Activated CD8-positive, alpha-beta memory T cell treated with anti-CD3 and anti-CD28 coated beads, Interleukin-2, amount 10 ng/mL, durations not matched to agents 7 days and 5 days (primary cell): Measurements from ENCODE around the gene ARL17B. TPM values are rescaled to one million over a fixed set of nuclear protein-coding genes. Genes with fewer than 3 reads are reported as not detected.
"Not testable (repeated sequence)": the region's sequence is repeated elsewhere in the genome, so short reads cannot be mapped to it uniquely, and the experiment has no call there.

Experiments
- ATAC-seq: fragments of 150-1000 bp; cut with Tn5 transposase; one replicate; pipeline ENCODE4 v1.10.0; 2021; ENCODE audit warnings: moderate library complexity
- CTCF ChIA-PET: fragments of 350-600 bp; sonication (Branson Sonifier 250); formaldehyde crosslinking; loops from one replicate; lab custom pipeline; 2021; ENCODE audit warnings: antibody characterized with exemption; lab: Charles Lee
- DNase-seq: peaks from one replicate; pipeline ENCODE4 v3.0.0-alpha.2; 2020
- H3K27ac Mint-ChIP-seq: one replicate; pipeline ENCODE4 v1.8.0; 2021; ENCODE audit warnings: mild to moderate bottlenecking, mixed read lengths
- H3K27me3 Mint-ChIP-seq: one replicate; pipeline ENCODE4 v1.8.0; 2021; ENCODE audit warnings: mixed read lengths
- H3K36me3 Mint-ChIP-seq: one replicate; pipeline ENCODE4 v1.8.0; 2021; ENCODE audit warnings: mild to moderate bottlenecking, mixed read lengths
- H3K4me1 Mint-ChIP-seq: one replicate; pipeline ENCODE4 v1.8.0; 2021; ENCODE audit warnings: mixed read lengths
- H3K4me3 Mint-ChIP-seq: one replicate; pipeline ENCODE4 v1.8.0; 2021; ENCODE audit warnings: mild to moderate bottlenecking, moderate library complexity, mixed read lengths
- H3K9me3 Mint-ChIP-seq: one replicate; pipeline ENCODE4 v1.8.0; 2022; ENCODE audit warnings: low read depth, mixed read lengths
- total RNA-seq, 2 experiments: library from RNA; stranded (reverse); gene quantifications; one replicate each; pipeline ENCODE4 v1.2.3, GENCODE V29; 2021

ARL17B gene
- total RNA-seq, 2 experiments from 2014 or later = 23.0 to 28.2 TPM

- H3K27me3 Mint-ChIP-seq, H3K9me3 Mint-ChIP-seq, H3K4me3 Mint-ChIP-seq, CTCF ChIA-PET, H3K4me1 Mint-ChIP-seq, H3K27ac Mint-ChIP-seq, ATAC-seq, DNase-seq, H3K36me3 Mint-ChIP-seq: not testable (repeated sequence)
Observed at GRCh38 chr17:46254215-46254614, 107.4 kb downstream of the ARL17B start.

- ATAC-seq = peak; percentile 98
- H3K9me3 Mint-ChIP-seq, H3K4me1 Mint-ChIP-seq, CTCF ChIA-PET, H3K36me3 Mint-ChIP-seq, H3K27ac Mint-ChIP-seq, H3K27me3 Mint-ChIP-seq, H3K4me3 Mint-ChIP-seq: not testable (repeated sequence)
- peak; percentile 88 for DNase-seq
Observed at GRCh38 chr17:46253722-46254121, 107.8 kb downstream of the ARL17B start.

- ATAC-seq, H3K36me3 Mint-ChIP-seq, H3K9me3 Mint-ChIP-seq, H3K27ac Mint-ChIP-seq, DNase-seq, H3K4me1 Mint-ChIP-seq, CTCF ChIA-PET, H3K4me3 Mint-ChIP-seq: not testable (repeated sequence)
- peaks cover 12% of the 10 kb centered on the region for H3K27me3 Mint-ChIP-seq
Observed at GRCh38 chr17:46252804-46253203, 108.8 kb downstream of the ARL17B start.

GRCh38 chr17:46249153-46249552 lies 112.4 kb downstream of the ARL17B start:
- ATAC-seq, CTCF ChIA-PET, H3K36me3 Mint-ChIP-seq, H3K4me3 Mint-ChIP-seq, DNase-seq, H3K4me1 Mint-ChIP-seq, H3K9me3 Mint-ChIP-seq, H3K27ac Mint-ChIP-seq: not testable (repeated sequence)
- H3K27me3 Mint-ChIP-seq = peaks cover 18% of the 10 kb centered on the region

- not testable (repeated sequence) for H3K4me1 Mint-ChIP-seq
- peaks cover 13% of the 10 kb centered on the region for H3K27me3 Mint-ChIP-seq
Observed at GRCh38 chr17:46244949-46245768, 116.4 kb downstream of the ARL17B start.

GRCh38 chr17:46244339-46244913 lies 117.1 kb downstream of the ARL17B start:
- CTCF ChIA-PET, H3K9me3 Mint-ChIP-seq, H3K4me3 Mint-ChIP-seq, H3K36me3 Mint-ChIP-seq, DNase-seq, H3K4me1 Mint-ChIP-seq, ATAC-seq, H3K27ac Mint-ChIP-seq: not testable (repeated sequence)
- H3K27me3 Mint-ChIP-seq = peaks cover 13% of the 10 kb centered on the region

More at GRCh38 chr17:46244949-46245768, 116.4 kb downstream of the ARL17B start:
- H3K36me3 Mint-ChIP-seq, CTCF ChIA-PET, DNase-seq, H3K9me3 Mint-ChIP-seq, H3K4me3 Mint-ChIP-seq: not testable (repeated sequence)
- H3K27ac Mint-ChIP-seq = peak overlapping the region; percentile 54
- peak; percentile 60 for ATAC-seq

- ATAC-seq, DNase-seq, H3K4me3 Mint-ChIP-seq, H3K4me1 Mint-ChIP-seq, H3K27ac Mint-ChIP-seq, H3K9me3 Mint-ChIP-seq, CTCF ChIA-PET, H3K36me3 Mint-ChIP-seq, H3K27me3 Mint-ChIP-seq: not testable (repeated sequence)
Observed at GRCh38 chr17:46243928-46244327, 117.6 kb downstream of the ARL17B start.

- H3K9me3 Mint-ChIP-seq, H3K27ac Mint-ChIP-seq, H3K27me3 Mint-ChIP-seq, H3K4me1 Mint-ChIP-seq, DNase-seq, ATAC-seq, H3K36me3 Mint-ChIP-seq, H3K4me3 Mint-ChIP-seq, CTCF ChIA-PET: not testable (repeated sequence)
Observed at GRCh38 chr17:46243505-46243904, 118.1 kb downstream of the ARL17B start.

GRCh38 chr17:46231359-46231758 lies 130.2 kb downstream of the ARL17B start:
- CTCF ChIA-PET, H3K36me3 Mint-ChIP-seq, H3K27ac Mint-ChIP-seq, DNase-seq, H3K27me3 Mint-ChIP-seq, H3K9me3 Mint-ChIP-seq, ATAC-seq, H3K4me3 Mint-ChIP-seq, H3K4me1 Mint-ChIP-seq: not testable (repeated sequence)

GRCh38 chr17:46225274-46225794 lies 136.2 kb downstream of the ARL17B start:
- H3K36me3 Mint-ChIP-seq, H3K9me3 Mint-ChIP-seq, H3K27me3 Mint-ChIP-seq, H3K4me1 Mint-ChIP-seq, CTCF ChIA-PET: not testable (repeated sequence)
- H3K4me3 Mint-ChIP-seq = peak overlapping the region; percentile 83
- peak; percentile 99 for DNase-seq
- peak overlapping the region; percentile 82 for H3K27ac Mint-ChIP-seq
- peak; percentile 100 for ATAC-seq

GRCh38 chr17:46224864-46225263 lies 136.7 kb downstream of the ARL17B start:
- H3K4me3 Mint-ChIP-seq = peak overlapping the region; percentile 83
- ATAC-seq = peak; percentile 67
- DNase-seq, H3K36me3 Mint-ChIP-seq, H3K27me3 Mint-ChIP-seq, H3K9me3 Mint-ChIP-seq, H3K4me1 Mint-ChIP-seq, CTCF ChIA-PET, H3K27ac Mint-ChIP-seq: not testable (repeated sequence)
